Stomach (tissue), 4 donors: ENCODE results near the gene SUMO3.

Experiments
- CTCF ChIP-seq, 7 experiments: fragments of 450-650 bp in 4 of 7; fragments of 200-600 bp in 3 of 7; sonication (generic) in 3 of 7; IDR thresholded peaks; one replicate each; pipeline ENCODE4 v1.5.1; 2016 to 2019; ENCODE audit warnings: antibody characterized with exemption in 7 of 7, control low read depth in 2 of 7, mild to moderate bottlenecking in 1 of 7
- EP300 ChIP-seq: sonication (generic); formaldehyde crosslinking; IDR thresholded peaks from one replicate; pipeline ENCODE4 v1.6.1; 2017; ENCODE audit warnings: antibody characterized with exemption

- TF ChIP-seq CTCF (IDR thresholded peaks at IDR 0.05) (no peak), EP300 (no peak)
Observed at GRCh38 chr21:44815852-44816628, 1.8 kb downstream of the SUMO3 start.
